Measurements from ENCODE around the gene LDLRAD4.

GRCh38 chr18:13577781-13578180 is 359.2 kb downstream of the LDLRAD4 start:
- no peak for TF ChIP-seq EZH2 (IDR thresholded peaks at IDR 0.05; ENCODE audit: borderline replicate concordance, low read depth, low read length, poor library complexity, severe bottlenecking)
- TF ChIP-seq CTCF (conservative IDR thresholded peaks at IDR 0.05; ENCODE audit: low read depth, low read length) = no peak

Data from A673 (cell line).